Stimulated activated CD4-positive, alpha-beta T cell treated with anti-CD3 and anti-CD28 coated beads, Interleukin-1b, Interleukin-23, amount 100 ng/mL, for 1 hour (primary cell): Measurements from ENCODE around the gene SERPINA9.

Source experiments
- DNase-seq, 2 donors: peaks; one replicate each; pipeline ENCODE4 v3.0.0-alpha.2; 2020; ENCODE audit warnings: low read depth in 2 of 2

The SERPINA9 gene

DNA sequence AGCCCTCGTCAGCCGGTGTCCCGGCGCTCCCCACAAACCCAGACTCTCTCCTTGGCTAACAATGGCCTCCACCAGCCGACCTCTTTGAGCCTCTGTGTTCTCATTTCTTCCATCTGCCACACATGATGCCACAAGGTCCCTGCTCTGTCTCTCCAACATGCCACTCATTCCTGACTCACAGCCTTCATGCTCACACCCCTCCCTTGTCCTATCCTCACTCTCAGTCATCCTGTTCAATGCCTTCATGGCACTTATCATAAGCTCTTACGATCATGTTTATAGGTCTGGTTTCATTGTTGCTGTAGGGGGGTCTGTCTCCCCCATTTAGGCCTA lies 13.8 kb downstream of the SERPINA9 start:
- no peak for DNase-seq

DNA sequence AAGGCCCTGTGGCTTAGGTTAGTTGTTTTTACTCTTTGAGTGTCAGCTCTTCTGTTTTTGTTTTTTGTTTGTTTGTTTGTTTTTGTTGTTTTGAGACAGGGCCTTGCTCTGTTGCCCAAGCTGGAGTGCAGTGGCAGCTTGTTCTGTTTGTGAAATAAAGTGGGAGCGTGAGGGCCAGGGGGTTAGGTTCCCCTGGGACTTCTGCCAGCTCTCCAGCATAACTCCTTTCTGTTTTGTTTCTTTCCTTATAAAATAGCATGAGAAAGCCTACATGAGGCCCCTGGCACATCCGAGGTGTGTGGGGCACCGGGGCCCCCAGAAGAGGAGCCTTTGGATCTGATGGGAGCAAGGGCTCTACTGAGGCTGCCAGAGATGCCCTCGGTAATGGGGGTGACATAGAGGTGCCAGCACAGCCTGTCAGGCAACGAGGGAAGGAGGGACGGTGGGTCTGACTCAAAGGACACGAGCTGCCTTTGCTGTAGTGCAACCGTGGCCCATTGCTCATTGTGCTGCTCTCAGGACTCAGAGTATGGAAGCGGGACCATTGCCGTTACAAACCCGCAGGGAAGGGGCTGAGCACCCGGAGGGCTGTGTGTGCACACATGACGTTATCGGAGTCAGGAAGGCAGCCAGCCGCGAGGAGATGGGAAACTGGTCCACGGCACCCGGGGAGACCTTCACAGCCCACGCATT lies 14.3 kb downstream of the SERPINA9 start:
- no peak for DNase-seq

DNA sequence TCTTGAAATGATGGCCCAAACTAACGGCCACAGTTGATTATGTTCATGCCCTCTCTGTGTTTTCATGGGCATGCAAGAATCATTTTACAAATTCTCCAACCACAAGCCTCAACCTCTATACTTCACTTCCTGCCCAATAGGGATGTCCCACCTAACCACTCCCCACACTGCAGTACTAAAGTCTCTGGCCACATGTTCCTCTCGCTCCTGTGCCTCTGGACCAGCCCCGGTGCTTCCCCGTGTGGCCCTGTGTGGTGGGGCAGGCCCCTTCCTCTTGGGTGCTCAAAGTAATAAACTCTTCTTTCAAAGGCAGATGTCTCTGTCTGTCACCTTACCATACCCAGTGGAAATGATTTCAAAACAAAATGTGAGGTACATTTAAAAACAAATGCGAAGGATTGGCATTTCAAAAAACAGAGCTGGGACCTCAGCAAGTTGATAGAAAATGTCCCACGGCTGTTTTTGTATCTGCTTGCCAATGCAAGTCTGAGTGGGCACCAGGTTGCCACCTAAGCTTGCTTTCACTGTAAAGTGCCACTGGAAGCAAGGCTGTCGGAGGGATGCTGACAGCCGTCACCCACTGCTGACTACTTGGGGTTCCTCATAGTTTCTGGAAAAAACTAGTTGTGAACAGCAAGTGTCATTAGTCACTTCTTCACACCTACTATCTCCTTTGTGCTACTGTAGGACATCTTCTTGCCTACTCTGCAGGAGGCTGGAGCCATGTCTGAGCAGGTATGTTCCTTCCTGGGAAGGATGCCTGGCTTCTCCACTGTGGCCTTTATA lies 15.2 kb downstream of the SERPINA9 start:
- DNase-seq, result no peak

DNA sequence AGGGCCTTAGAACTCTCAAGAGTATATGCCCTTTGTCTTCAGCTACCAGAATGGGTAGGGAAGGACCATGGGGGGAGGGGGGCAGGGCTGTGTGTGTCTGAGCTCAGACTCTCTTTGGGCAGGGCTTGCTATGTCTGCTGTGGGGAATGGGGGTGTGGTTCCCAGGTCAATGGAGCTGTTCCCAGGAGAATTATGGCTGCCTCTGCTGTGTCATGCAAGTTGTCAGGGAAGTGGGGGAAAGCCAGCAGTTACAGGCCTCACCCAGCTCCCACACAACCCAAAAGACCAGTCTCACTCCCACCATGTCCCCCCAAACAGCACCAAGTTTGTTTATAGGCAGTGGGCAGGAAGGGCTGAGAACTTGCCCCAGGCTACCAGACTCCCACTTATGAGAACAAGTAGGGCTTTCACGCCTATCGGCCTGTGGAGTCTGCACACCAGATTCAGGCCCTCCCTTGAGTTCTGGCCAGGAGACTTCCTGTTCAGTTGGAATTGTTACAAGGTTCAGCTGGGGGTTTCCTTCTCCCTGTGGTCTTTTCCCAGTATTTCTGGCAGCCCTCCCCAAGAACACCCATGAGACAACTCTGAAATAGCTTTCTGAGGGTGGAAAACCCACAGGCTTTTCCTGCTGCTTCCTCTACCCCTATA lies 17.3 kb downstream of the SERPINA9 start:
- no peak for DNase-seq

DNA sequence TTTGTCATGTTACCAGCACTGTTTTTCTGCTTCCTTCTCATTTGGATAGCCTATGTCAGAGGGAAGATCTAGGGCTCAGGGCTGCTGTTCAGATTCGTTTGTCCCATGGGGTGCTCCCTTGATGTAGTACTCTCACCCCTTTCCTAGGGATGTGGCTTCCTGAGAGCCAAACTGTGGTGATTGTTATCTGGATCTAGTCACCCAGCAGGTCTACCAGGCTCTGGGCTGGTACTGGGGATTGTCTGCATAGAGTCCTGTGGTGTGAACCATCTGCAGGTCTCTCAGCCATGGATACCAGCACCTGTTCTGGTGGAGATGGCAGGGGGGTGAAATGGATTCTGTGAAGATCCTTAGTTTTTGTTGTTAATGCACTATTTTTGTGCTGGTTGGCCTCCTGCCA lies 17.9 kb downstream of the SERPINA9 start:
- DNase-seq, result no peak

DNA sequence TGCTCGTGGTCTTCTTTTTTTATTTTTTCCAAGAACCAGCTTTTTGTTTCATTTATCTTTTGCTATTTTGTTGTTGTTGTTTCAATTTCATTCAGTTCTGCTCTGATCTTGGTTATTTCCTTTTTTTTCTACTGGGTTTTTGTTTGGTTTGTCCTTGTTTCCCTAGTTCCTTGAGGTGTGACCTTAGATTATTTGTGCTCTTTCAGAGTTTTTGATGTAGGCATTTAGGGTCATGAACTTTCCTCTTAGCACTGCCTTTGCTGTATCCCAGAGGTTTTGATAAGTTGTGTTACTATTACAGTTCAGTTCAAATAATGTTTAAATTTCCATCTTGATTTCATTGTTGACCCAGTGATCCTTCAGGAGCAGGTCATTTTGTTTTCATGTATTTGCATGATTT lies 20.1 kb downstream of the SERPINA9 start:
- no peak for DNase-seq

DNA sequence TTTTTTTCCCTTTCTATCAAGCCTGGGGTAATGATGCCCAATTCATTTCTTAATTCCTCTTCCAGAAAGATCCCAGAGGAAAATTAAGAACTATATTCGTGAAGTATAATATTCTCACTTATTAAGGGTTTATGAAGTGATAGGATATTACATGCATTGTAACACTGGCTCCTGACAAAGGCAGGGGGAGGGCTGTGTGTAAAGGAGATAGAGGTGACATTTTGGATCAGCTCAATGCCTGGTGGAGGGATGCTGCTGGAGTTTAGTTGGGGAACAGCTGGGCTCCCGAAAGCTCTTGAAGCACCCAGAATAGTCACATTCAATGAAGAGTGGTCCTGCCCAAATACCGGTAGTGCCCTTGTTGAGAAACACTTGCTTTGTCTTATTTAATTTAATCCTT lies 24.2 kb downstream of the SERPINA9 start:
- no peak for DNase-seq

DNA sequence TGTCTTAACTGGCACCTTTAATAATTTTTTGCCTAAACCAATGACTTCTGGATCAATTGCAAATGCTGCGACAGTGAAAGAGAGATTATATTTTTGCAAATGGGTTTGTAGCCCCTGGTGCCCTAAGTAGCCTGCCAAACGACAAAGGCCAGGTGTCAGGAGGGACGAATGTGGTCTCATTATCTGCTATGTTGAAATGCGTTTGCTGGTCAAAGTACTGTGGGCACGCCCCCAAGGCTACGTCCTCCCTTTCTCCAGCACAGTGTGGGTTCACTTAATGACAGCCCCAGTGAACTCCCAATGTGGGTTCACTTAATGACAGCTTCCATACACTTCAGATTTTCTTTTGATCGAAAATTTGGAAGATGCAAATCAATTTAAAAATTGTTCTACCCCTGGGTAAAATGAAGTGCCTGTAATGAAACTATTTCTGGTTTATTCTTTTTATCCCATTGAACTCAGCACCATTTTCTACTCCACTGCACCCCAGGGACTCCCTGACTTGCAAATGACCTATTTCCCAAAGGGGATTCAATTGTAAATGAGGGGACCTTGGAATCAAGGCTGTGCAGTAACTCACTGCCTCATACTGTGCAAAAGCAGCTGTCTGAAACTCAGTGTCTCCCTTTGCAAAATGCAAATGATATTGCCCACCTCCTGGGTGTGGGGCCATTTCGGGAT lies 24.8 kb downstream of the SERPINA9 start:
- no peak for DNase-seq

DNA sequence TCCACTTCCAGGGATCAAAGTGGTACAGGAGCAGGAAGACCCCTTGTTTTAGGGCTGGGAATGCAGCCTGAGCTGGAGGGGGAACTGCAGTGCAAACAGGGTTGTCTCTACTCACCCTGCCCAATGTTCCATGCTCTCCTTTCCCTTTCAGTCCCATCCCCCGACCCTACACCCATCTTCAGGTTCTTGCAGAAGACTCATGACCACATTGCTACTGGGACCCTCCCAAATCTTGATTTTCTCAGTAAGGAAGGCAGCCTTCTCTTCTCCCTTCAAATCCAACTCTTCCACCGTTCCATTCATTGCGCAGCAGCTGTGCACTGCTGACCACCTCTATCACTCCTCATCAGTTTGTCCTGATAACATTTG lies 25.3 kb downstream of the SERPINA9 start:
- DNase-seq, result no peak

DNA sequence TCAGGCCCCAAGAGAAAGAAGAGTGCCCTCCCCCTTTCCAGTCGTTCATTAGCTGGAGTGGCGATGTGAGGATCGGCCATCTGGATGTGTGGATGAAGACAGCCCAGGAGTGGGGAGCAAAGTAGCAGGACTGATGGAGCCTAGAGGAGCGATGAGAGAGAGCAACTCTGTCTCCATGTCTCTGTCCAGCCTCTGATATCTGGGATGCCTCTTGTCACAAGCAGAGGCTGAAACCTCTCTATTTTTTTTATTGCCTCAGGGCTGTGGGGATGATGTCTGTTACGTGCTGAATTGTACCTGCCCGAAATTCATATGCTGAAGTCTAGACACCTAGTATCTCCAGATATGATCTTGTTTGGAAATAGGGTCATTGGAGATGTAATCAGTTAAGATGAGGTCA lies 26.1 kb downstream of the SERPINA9 start:
- DNase-seq, result no peak

DNA sequence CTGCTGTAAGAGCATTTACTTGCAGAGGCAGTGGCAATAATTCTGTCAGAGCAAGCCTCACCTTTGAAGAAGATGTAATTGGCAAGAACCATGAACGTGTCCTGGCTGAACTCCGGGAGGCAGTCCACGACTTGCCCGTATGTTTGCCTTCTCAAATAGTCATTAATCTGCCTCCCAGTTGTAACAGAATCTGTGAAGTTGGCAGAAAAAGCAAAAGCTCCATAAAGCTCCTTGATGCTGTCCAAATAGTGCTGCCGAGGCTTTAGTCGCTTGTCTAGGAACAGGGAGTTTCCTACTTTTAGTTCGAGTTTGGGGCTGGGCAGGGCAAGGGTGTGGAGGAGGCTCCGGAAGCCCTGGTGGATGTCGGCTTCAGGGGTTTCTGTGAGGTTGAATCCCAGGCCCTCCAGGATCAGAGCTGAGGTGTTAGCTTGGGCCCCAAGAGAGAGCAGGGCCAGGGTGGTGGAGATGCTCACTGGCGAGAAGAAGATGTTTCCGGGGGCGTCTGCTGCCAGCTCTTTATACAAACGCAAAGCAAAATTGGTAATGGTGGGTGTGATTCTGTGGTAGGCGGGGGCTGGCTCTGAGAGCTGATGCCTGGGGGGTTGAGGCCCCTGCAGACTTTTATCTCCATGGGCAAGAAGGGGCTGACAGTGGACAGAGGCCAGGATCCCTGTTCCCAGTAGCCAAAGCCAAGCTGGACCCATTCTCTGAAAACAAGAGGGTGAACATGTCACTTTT lies 27.8 kb downstream of the SERPINA9 start:
- no peak for DNase-seq

DNA sequence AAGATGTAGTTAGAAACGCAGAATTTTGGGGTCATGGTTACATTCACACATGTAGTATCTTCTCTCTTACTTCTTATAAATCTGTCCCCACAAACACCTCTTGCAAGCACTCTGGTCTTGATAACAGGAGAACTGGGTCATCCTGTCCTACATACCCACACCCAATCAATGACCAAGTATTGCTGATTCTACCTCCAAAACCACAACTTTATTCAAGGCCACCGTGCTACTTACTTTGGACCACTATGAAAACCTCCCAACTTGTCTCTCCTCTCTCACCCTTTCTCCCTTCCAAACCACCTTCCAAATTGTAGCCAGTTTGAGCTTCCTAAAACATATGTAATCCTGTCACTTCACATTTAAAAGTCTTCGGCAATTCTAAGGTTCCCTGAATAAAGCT lies 28.8 kb downstream of the SERPINA9 start:
- DNase-seq, result no peak

DNA sequence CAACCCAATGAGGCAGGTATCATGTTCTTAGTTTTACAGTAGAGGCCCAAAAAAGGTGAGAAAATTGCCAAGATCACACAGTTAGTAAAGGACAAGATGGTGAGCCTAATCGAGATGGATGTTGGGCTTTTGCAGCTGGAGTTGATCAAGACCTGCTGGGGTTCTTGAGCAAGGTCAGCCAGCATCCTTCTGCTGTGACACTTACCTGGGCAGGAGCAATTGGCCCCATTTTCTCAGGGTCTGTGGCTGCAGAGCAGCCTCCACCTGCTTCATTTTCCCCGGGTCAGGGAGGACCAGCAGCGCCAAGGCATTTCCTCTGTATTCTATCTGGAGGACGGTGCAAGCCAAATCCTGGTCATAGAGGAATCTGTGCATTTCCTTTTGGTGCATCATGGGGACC lies 29.9 kb downstream of the SERPINA9 start:
- no peak for DNase-seq

DNA sequence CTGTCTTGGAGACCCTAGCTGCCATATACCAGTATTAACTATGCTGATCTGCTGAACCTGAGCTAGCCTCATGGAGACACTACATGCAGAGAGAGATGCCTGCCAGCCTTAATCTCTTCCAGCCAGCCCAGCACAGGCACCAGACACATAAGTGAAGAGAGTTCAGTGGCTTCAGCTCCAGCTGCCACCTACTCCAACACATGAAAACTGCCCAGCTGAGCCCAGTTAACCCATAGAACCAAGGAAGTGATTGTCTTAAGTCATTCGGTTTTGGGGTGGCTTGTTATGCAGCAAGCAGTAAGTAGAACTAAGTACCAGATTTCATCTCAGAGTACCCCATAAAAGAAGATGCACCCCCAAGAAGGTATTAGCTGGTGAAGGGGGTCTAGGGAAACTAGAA lies 31.0 kb downstream of the SERPINA9 start:
- DNase-seq, result no peak

DNA sequence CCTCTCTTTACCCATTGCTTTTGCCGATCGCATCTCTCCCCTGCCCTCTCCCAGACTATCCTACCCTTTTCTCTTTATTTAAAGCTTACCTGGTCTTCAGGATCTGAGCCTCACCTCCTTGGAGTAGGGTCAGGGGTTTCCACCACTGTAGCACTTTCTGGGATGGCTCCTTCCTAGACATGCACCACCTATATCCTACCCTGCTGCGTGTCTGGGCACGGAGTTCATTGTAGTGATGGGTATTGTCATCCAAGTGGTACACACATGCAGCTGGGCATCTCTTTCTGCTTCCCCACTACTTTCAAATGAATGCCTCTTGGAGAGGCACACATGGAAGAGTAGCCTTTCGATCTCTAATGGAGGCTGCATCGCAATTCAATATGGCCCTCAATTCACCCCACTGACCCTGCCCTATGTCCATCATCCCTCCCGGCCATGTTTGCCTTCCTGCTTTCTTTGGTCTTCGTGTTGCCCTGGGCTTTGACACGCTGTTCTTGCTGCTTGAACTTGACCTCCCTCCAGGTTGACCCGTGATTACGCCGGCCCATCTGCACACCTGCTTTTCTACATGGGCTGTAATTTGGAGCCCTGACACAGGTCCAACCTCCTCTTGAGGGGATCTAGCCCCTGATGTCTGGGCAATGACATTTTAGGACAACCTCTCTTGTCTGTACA lies 34.3 kb downstream of the SERPINA9 start:
- no peak for DNase-seq

DNA sequence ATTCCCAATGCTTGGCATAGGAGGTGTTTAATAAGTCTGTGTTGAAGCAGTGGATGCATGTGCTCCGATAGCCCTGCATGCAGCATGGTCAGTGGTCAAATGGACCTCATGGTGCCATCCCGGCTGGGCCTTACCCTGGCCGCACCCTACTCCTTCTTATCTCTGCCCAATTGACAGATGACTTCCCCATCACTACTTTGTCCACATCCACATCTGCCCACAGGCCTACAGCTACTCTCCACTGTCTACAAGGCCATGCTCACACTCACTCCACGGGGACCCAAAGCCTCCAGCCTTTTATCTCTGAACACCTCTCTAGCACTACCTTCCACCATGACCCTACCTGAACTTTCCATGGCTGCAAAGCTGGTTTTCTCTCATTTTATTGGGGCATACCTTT lies 34.9 kb downstream of the SERPINA9 start:
- no peak for DNase-seq

DNA sequence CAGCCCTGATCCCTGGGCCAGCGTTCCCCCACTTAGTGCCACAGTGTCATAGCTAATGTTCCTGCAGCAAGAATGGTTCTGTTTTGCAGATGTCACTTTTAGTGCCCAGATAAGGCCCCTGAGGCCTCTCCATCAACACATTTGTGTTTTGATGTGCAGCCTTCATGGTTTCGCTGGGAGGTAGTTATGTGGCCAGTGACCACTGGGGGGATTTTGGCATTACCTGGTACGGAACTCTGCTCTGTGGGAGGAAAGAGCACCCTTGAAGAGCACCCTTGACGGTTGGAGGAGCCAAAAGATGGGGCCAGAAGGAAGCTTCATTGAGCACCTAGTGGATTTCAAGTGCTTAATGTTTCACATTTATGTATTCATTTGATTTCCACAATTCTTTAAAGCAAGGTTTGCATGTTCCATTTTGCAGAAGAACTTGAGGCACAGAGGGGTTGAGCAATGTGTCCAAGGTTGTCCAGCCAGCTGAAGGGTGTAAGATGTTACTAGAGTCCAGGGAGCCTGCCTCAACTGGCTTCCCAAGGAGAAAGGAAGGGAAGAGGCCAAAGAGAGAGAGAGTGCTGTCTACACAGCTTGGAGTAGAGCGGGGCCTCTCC lies 36.4 kb downstream of the SERPINA9 start:
- DNase-seq, result no peak

DNA sequence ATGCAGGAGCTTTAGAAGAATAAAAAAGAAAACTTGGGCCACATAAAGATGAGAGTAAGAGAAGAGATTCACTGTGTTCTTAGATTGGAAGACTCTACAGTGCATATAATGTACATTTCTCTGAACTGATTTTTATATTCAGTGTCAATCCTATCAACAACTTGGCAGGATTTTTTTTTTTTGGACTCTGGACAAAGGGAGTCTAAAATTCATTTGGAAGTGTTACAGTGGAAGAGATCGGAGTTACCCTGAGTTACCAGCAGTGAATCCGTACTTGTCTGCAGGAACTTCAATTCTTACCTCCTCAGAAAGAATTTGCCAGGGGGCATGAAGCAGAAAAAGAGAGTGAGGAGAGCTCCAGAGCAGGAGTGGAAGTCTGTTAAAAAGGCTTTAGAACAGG lies 47.4 kb downstream of the SERPINA9 start:
- DNase-seq, result no peak

DNA sequence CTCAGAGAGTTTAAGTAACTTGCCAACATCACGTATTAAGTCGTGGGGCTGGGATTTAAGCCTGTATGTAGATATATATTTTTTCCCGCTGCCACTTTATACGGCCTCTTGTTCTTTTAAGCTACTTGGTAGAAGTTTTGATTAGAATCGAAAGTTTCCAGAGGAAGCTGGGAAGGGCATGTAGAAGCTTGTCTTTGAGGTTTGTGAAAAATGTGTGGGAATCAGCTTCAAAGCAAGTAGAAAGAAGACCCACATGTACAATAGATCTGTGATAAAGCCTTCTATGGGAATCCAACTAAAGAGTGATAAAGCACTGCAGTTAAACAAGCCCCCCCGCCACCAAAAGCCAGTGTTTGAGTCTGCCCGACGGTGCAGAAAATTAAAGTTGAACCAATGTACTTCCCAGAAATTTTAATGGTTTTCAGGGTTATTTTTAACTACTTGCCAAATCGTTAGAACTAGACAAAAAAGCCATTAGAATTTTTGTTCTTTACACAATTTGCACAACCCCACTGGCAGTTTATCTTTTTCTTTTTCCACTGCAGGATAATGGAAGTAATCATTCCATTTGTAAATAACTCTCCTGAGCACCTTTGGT lies 48.9 kb downstream of the SERPINA9 start:
- no peak for DNase-seq

DNA sequence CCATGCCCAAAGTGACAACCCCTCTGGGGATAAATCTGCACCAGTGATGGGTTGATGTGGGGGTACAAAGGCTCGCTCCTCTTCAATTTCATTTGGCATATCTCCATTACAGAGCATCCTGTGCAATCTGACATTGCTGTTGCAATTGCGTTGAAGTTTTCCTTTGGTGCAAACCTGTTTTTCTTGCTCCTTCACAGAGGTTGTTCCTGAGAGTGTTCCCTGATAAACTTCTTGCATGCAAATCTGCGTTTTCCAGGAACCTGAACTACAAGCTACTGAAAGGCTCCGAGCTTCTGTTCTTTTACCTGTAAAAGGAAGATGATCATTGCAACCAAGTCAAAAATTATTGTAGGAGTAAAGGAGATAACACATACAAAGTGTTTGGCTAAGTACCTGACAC lies 49.5 kb downstream of the SERPINA9 start:
- DNase-seq, result no peak

DNA sequence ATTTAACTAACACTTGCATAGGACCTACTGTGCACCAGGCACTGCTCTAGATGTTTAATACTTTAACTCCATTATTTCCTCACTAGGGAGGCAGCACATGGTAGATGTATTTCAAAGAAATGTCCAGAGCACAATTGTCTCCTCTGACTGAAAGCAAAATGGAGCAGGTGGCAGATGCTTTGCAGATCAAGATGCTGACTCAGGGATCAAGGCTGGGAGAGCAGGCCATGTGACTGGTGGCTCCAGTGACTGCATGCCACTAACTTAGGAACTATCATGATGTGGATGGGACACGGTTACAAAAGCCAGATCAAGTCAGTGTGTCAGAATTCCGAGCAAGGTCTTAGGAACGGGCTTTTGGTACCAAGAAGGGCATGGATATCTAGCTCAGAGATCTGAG lies 51.6 kb downstream of the SERPINA9 start:
- DNase-seq, result no peak
